ENCODE results near the gene RPS2. TPM values are rescaled to one million over a fixed set of nuclear protein-coding genes. Genes with fewer than 3 reads are reported as not detected.

The RPS2 gene
- total RNA-seq, 1 donor from 2014 or later = 2,309 TPM

DNA sequence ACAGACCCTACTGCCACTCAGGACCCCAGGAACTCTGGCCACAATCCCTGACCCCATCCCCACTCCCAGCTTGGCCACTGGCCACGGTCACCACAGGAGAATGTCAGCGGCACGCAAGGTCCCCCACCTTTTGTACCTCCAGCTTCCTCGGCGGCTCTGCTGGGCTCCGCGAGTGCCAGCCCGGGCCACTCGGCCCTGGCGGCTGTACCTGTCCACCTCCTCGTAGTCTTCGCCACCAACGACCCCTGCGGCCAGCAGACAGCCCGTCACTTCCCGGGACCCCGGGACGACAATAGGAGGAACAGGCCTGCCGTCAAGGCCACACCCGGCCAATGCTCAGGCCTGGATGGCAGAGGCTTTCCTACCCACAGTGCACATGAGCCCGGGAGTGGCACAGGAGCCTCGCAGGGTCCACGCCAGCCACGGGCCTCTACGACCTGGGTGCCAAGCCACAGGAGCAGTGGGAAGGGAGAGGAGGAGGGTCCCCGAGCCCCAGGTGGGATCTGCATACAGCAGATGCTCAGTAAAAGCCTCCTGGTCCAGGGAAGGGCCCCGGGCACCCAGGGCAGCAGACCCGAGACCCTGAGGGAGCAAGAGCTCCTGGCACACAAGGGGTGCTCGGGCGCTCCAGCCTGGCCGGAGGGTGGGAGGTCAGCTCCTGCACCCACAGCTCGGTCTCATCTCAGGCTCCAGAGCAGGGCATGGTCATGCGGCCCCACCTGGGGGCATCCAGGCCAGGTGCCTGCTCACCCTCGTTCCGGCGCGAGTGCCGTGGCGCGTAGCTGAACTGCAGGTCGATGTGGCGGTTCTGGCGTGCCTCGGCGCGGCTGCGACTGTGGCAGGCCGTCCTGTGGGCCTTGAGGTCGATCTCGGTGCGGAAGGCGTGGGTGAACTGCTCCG, 37.1 kb upstream of the RPS2 start:
- DNase-seq (ENCODE audit: low spot score, unreplicated experiment) = no peak
- no peaks in the 10 kb centered on the region for H3K27me3 Mint-ChIP-seq
- no peak overlapping the region for H3K4me3 Mint-ChIP-seq (ENCODE audit: low read depth)
- no peaks in the 10 kb centered on the region for H3K9me3 Mint-ChIP-seq (ENCODE audit: low read depth)
- H3K36me3 Mint-ChIP-seq (ENCODE audit: insufficient read depth) = peaks cover 6% of the 10 kb centered on the region
- TF ChIP-seq, protein P1, sequence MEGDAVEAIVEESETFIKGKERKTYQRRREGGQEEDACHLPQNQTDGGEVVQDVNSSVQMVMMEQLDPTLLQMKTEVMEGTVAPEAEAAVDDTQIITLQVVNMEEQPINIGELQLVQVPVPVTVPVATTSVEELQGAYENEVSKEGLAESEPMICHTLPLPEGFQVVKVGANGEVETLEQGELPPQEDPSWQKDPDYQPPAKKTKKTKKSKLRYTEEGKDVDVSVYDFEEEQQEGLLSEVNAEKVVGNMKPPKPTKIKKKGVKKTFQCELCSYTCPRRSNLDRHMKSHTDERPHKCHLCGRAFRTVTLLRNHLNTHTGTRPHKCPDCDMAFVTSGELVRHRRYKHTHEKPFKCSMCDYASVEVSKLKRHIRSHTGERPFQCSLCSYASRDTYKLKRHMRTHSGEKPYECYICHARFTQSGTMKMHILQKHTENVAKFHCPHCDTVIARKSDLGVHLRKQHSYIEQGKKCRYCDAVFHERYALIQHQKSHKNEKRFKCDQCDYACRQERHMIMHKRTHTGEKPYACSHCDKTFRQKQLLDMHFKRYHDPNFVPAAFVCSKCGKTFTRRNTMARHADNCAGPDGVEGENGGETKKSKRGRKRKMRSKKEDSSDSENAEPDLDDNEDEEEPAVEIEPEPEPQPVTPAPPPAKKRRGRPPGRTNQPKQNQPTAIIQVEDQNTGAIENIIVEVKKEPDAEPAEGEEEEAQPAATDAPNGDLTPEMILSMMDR (IDR thresholded peaks at IDR 0.05; ENCODE audit: unreplicated experiment) = no peak
- no peak overlapping the region for H3K27ac Mint-ChIP-seq
- peaks cover 5% of the 10 kb centered on the region for H3K4me1 Mint-ChIP-seq (ENCODE audit: low read depth)

DNA sequence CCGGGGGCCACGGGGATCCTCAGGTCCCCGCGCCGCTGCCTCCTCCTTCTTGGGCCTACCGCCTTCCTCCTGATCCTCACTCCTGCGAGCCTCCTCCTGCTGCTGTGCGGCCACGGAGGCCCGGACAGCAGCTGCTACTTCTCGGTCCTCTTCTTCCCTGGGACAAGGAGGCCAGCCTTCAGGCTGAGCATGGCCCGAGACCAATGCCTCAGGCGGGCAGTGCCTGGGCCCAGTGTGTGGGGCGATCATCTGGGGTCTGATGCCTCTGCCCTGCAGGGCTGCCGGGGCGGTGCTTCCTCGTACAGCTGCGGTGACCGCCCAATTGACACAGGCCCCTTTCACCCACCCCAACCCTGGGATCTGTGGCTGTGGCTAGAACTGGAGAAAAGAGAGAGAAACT, 36.4 kb upstream of the RPS2 start:
- H3K36me3 Mint-ChIP-seq (ENCODE audit: insufficient read depth) = peaks cover 6% of the 10 kb centered on the region
- H3K4me1 Mint-ChIP-seq (ENCODE audit: low read depth) = peaks cover 5% of the 10 kb centered on the region
- H3K27me3 Mint-ChIP-seq = no peaks in the 10 kb centered on the region

DNA sequence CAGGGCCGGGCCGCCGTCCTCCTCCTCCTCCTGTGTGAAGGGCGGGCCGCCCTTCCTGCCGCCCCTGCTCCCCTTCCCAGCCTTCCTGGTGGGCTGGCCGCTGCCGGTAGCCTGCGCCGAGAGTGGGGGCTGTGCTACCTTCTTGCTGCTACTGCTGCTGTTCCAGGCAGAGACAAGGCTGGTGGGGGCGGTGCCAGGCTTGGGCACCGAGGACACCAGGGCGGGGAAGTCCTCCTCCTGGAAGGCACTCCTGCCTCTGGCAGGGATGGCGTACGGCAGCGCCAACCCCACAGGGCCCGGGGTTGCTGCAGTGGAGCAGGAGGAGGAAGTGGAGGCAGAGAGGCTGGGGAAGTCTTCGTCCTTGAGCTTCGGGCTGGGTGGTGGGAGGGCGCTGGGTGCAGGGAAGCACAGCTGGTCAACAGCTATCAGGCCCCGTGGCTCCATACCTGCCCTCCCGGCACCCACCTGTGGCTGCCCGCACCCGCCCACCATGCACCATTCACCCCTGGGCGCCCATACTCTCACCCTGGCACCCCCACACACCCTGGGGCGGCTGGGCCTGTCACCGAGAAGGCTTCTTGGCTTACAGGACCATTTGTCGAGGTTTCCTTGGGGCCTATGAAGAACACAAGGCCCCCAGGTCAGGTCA, 35.4 kb upstream of the RPS2 start:
- Mint-ChIP-seq H3K4me1 (ENCODE audit: low read depth) (peaks cover 5% of the 10 kb centered on the region), H3K36me3 (ENCODE audit: insufficient read depth) (peaks cover 6% of the 10 kb centered on the region), H3K4me3 (ENCODE audit: low read depth) (no peak overlapping the region), H3K27me3 (no peaks in the 10 kb centered on the region), H3K27ac (no peak overlapping the region), H3K9me3 (ENCODE audit: low read depth) (no peaks in the 10 kb centered on the region)
- no peak for DNase-seq (ENCODE audit: low spot score, unreplicated experiment)
- TF ChIP-seq, protein P1 (IDR thresholded peaks at IDR 0.05; ENCODE audit: unreplicated experiment) = no peak

More for the DNA sequence above, 36.4 kb upstream of the RPS2 start:
- H3K4me3 Mint-ChIP-seq (ENCODE audit: low read depth) = no peak overlapping the region
- no peak overlapping the region for H3K27ac Mint-ChIP-seq
- H3K9me3 Mint-ChIP-seq (ENCODE audit: low read depth) = no peaks in the 10 kb centered on the region
- DNase-seq (ENCODE audit: low spot score, unreplicated experiment) = no peak
- TF ChIP-seq, protein P1 (IDR thresholded peaks at IDR 0.05; ENCODE audit: unreplicated experiment) = no peak

DNA sequence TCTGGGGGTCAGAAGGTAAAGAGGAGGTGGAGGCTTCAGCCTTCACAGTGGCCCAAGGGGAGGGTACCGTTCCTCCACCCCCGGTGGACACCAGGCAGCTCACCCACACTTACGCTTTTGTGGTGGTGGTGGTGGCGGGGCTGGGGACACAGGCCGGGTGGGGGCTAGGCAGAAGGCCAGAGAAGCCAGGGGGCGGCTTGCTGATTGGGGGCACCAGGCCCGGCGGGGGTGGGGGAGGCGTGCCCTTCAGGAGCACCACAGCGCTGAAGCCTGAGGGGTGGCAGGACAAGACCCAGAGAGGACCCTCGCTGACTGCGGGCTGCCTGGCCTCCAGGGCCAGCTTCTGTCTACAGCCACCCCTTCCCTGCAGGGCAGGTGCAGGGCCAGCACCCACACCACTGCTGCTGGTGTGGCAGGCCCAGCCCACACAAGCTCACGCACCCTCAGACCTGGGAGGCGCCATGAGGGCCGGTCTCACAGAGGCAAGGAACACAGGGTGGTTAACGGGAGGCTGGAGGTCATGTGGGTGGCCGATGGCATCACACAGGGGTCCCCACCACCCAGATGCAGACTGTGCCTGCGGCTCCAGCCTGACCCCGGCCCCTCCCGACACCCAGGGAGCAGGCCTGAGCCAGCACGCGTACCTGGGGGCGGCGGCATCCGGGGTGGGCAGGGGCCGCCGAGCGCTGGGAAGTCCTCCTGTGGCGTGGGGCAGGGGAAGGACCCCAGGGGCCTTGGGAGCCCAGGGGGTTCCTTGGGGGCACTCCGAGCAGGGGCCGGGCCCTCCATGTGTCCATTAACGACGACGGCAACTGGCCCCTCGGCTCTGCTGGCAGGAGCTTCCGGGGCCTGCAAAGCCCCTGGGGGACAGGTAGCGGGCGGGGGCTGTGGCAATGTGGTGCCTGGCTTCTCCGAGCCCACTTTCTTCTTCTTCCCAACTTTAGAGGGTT, 34.5 kb upstream of the RPS2 start:
- DNase-seq (ENCODE audit: low spot score, unreplicated experiment) = no peak
- H3K4me1 Mint-ChIP-seq (ENCODE audit: low read depth) = no peaks in the 10 kb centered on the region
- peaks cover 6% of the 10 kb centered on the region for H3K36me3 Mint-ChIP-seq (ENCODE audit: insufficient read depth)
- H3K27ac Mint-ChIP-seq = no peak overlapping the region
- H3K27me3 Mint-ChIP-seq = peaks cover 1% of the 10 kb centered on the region
- H3K9me3 Mint-ChIP-seq (ENCODE audit: low read depth) = no peaks in the 10 kb centered on the region
- H3K4me3 Mint-ChIP-seq (ENCODE audit: low read depth) = no peak overlapping the region
- TF ChIP-seq, protein P1 (IDR thresholded peaks at IDR 0.05; ENCODE audit: unreplicated experiment) = no peak

Measured in progenitor cell of endocrine pancreas (in vitro differentiated cells).